IMR-90 (cell line): ENCODE data around the gene NFE2L2. TPM values are rescaled to one million over a fixed set of nuclear protein-coding genes. Genes with fewer than 3 reads are reported as not detected.

Experiments
- ATAC-seq: fragments of 200-7000 bp; cut with Tn5 transposase; 2 replicates; pipeline ENCODE4 v1.9.1; 2020; ENCODE audit warnings: low read depth, mild to moderate bottlenecking, moderate library complexity
- BruUV-seq: library from RNA; stranded (reverse); fragments of 400-500 nt; replicated peaks from 2 replicates; lab custom pipeline; 2021; lab: Mats Ljungman, UMichigan
- CTCF ChIA-PET: fragments of 300-600 bp; formaldehyde crosslinking; extraction: SDS; loops from one replicate; lab custom pipeline; 2021; ENCODE audit warnings: antibody characterized with exemption; lab: Yijun Ruan, JAX
- POLR2A ChIA-PET: fragments of 300-600 bp; sonication (Branson Sonifier 250); formaldehyde crosslinking; loops from one replicate; lab custom pipeline; 2022; ENCODE audit warnings: antibody characterized with exemption; ENCODE audit not compliant: unreplicated experiment; lab: Charles Lee
- DNase-seq: peaks from one replicate; pipeline ENCODE4 v3.0.0; 2013
- H2AFZ ChIP-seq: replicated peaks from 2 replicates; pipeline ENCODE3; 2013; ENCODE audit warnings: low read length, mild to moderate bottlenecking; ENCODE audit not compliant: poor library complexity
- H2AK5ac ChIP-seq: 2 replicates; pipeline ENCODE4 v1.6.1; 2013; ENCODE audit warnings: low read depth, low read length, inconsistent platforms
- H2AK9ac ChIP-seq: replicated peaks from 2 replicates; pipeline ENCODE3; 2013; ENCODE audit warnings: mild to moderate bottlenecking, low read depth, low read length, moderate library complexity; ENCODE audit not compliant: poor library complexity
- H2BK120ac ChIP-seq: 2 replicates; pipeline ENCODE4 v1.6.1; 2013; ENCODE audit warnings: low read depth, low read length, inconsistent platforms
- H2BK15ac ChIP-seq: 3 replicates; pipeline ENCODE4 v1.6.1; 2013; ENCODE audit warnings: low read depth, low read length, inconsistent platforms
- H2BK20ac ChIP-seq: 2 replicates; pipeline ENCODE4 v1.6.1; 2013; ENCODE audit warnings: low read depth, mild to moderate bottlenecking, inconsistent platforms, low read length, moderate library complexity
- H2BK5ac ChIP-seq: 2 replicates; pipeline ENCODE4 v1.6.1; 2013; ENCODE audit warnings: mild to moderate bottlenecking, low read depth, low read length, inconsistent platforms; ENCODE audit not compliant: poor library complexity, severe bottlenecking
- H3K14ac ChIP-seq: replicated peaks from 2 replicates; pipeline ENCODE4 v1.6.1; 2013; ENCODE audit warnings: low read depth, low read length, inconsistent platforms
- H3K18ac ChIP-seq: 2 replicates; pipeline ENCODE4 v1.6.1; 2013; ENCODE audit warnings: low read depth, low read length, control low read depth
- H3K23ac ChIP-seq: 2 replicates; pipeline ENCODE4 v1.6.1; 2013; ENCODE audit warnings: low read depth, low read length, inconsistent platforms
- H3K27ac ChIP-seq: 2 replicates; pipeline ENCODE4 v1.5.1; 2013; ENCODE audit warnings: mild to moderate bottlenecking, control low read depth, low read length; ENCODE audit not compliant: insufficient read depth
- H3K27me3 ChIP-seq: 2 replicates; pipeline ENCODE4 v1.6.1; 2013; ENCODE audit warnings: low read length; ENCODE audit not compliant: control insufficient read depth, insufficient read depth
- H3K36me3 ChIP-seq: 2 replicates; pipeline ENCODE4 v1.6.1; 2013; ENCODE audit warnings: low read length, mixed read lengths; ENCODE audit not compliant: control insufficient read depth, insufficient read depth
- H3K4ac ChIP-seq: 2 replicates; pipeline ENCODE4 v1.6.1; 2013; ENCODE audit warnings: low read depth, low read length, inconsistent platforms
- H3K4me1 ChIP-seq: 2 replicates; pipeline ENCODE4 v1.6.1; 2013; ENCODE audit warnings: low read length, mixed read lengths; ENCODE audit not compliant: control insufficient read depth, insufficient read depth
- H3K4me2 ChIP-seq: 2 replicates; pipeline ENCODE4 v1.6.1; 2013; ENCODE audit warnings: low read depth, mild to moderate bottlenecking, control low read depth, low read length, moderate library complexity
- H3K4me3 ChIP-seq: 2 replicates; pipeline ENCODE4 v1.5.1; 2013; ENCODE audit warnings: low read depth, mild to moderate bottlenecking, control low read depth, low read length, moderate library complexity; ENCODE audit not compliant: insufficient read depth
- H3K56ac ChIP-seq: 2 replicates; pipeline ENCODE4 v1.6.1; 2013; ENCODE audit warnings: low read length, inconsistent platforms; ENCODE audit not compliant: insufficient read depth; ENCODE audit errors: extremely low read depth
- H3K79me1 ChIP-seq, 2 experiments: 2 replicates each; pipeline ENCODE4 v1.6.1; 2013; ENCODE audit warnings: low read length in 2 of 2, inconsistent platforms in 1 of 2, low read depth in 1 of 2
- H3K9ac ChIP-seq: 2 replicates; pipeline ENCODE4 v1.6.1; 2013; ENCODE audit warnings: low read depth, low read length, control low read depth
- H3K9me1 ChIP-seq: 2 replicates; pipeline ENCODE4 v1.6.1; 2013; ENCODE audit warnings: low read length, inconsistent platforms; ENCODE audit not compliant: insufficient read depth
- H3K9me3 ChIP-seq: 2 replicates; pipeline ENCODE4 v1.6.1; 2013; ENCODE audit warnings: low read length; ENCODE audit not compliant: control insufficient read depth, insufficient read depth
- H4K20me1 ChIP-seq: 2 replicates; pipeline ENCODE4 v1.6.1; 2013; ENCODE audit warnings: low read length, inconsistent platforms; ENCODE audit not compliant: insufficient read depth
- H4K5ac ChIP-seq: 2 replicates; pipeline ENCODE4 v1.6.1; 2013; ENCODE audit warnings: mild to moderate bottlenecking, low read depth, low read length, control low read depth
- H4K8ac ChIP-seq, 2 experiments: 2 replicates each; pipeline ENCODE4 v1.6.1; 2013; ENCODE audit warnings: low read depth in 2 of 2, low read length in 2 of 2, control low read depth in 1 of 2, inconsistent platforms in 1 of 2
- H4K91ac ChIP-seq: 2 replicates; pipeline ENCODE4 v1.6.1; 2013; ENCODE audit warnings: low read depth, low read length, inconsistent platforms; ENCODE audit not compliant: insufficient read depth
- BHLHE40 ChIP-seq: fragments of 150-350 bp; IDR thresholded peaks from 2 replicates; pipeline ENCODE4 v1.6.1; 2016; ENCODE audit warnings: mild to moderate bottlenecking, low read depth, low read length
- ELK1 ChIP-seq: fragments of 150-350 bp; IDR thresholded peaks from 2 replicates; pipeline ENCODE4 v1.6.1; 2016; ENCODE audit warnings: low read depth, mild to moderate bottlenecking, low read length, moderate library complexity, borderline replicate concordance
- FOS ChIP-seq: fragments of 150-350 bp; IDR thresholded peaks from 2 replicates; pipeline ENCODE4 v1.6.1; 2016; ENCODE audit warnings: low read depth, low read length
- MAZ ChIP-seq: IDR thresholded peaks from 2 replicates; pipeline ENCODE4 v1.6.1; 2012; ENCODE audit warnings: low read depth, mild to moderate bottlenecking, low read length, improper control_type of control experiment, moderate library complexity, borderline replicate concordance
- MXI1 ChIP-seq: IDR thresholded peaks from 2 replicates; pipeline ENCODE4 v1.6.1; 2012; ENCODE audit warnings: low read depth, mild to moderate bottlenecking, low read length, moderate library complexity, borderline replicate concordance
- POLR2A ChIP-seq: IDR thresholded peaks from 2 replicates; pipeline ENCODE4 v1.6.1; 2012; ENCODE audit warnings: mild to moderate bottlenecking, low read depth, low read length
- RAD21 ChIP-seq: IDR thresholded peaks from 2 replicates; pipeline ENCODE4 v1.6.1; 2012; ENCODE audit warnings: low read length, improper control_type of control experiment
- RCOR1 ChIP-seq: IDR thresholded peaks from 2 replicates; pipeline ENCODE4 v1.6.1; 2012; ENCODE audit warnings: mild to moderate bottlenecking, low read length, improper control_type of control experiment; ENCODE audit not compliant: insufficient replicate concordance
- RFX5 ChIP-seq: IDR thresholded peaks from 2 replicates; pipeline ENCODE4 v1.8.0; 2012; ENCODE audit warnings: low read depth, mild to moderate bottlenecking, low read length, moderate library complexity
- SMC3 ChIP-seq: fragments of 150-350 bp; IDR thresholded peaks from 2 replicates; pipeline ENCODE4 v1.6.1; 2016; ENCODE audit warnings: low read depth, mild to moderate bottlenecking, antibody characterized with exemption, low read length, moderate library complexity
- WGBS, 2 experiments: methylation state at CpG; one replicate each; pipeline versions ENCODE4 v1.1.5 to v1.1.7; 2013; ENCODE audit warnings: missing lambda C conversion rate in 2 of 2; ENCODE audit not compliant: insufficient read length in 1 of 2; ENCODE audit errors: extremely low coverage in 2 of 2; 5-methylcytosine and 5-hydroxymethylcytosine counted together
- dilution Hi-C: fragments of 300-500 bp; cut with HindIII; formaldehyde crosslinking; loops from one replicate; pipeline ENCODE4 v1.14.3; 2018; ENCODE audit warnings: low sequenced_read_pairs; ENCODE audit not compliant: unreplicated experiment
- in situ Hi-C: fragments of 300-500 bp; cut with MboI; formaldehyde crosslinking; loops from 3 replicates; pipeline ENCODE4 v1.14.3; 2019; ENCODE audit warnings: low sequenced_read_pairs, inconsistent platforms, mixed read lengths
- intact Hi-C: fragments of 100-400 bp; cut with micrococcal nuclease; formaldehyde crosslinking; loops from 2 replicates; pipeline ENCODE4 v1.10.0; 2022
- polyA plus RNA-seq, 3 experiments: library from polyadenylated mRNA; depleted of rRNA; stranded (reverse); fragments of >200 nt; gene quantifications; 2 replicates each; pipeline ENCODE4 v1.2.3, GENCODE V29; 2012; ENCODE audit warnings: low replicate concordance in 1 of 3
- total RNA-seq: library from RNA; depleted of rRNA; stranded (reverse); fragments of >200 nt; gene quantifications from 2 replicates; pipeline ENCODE4 v1.2.3, GENCODE V29; 2012

Gene NFE2L2
- total and polyA plus RNA-seq, 2 of the 4 experiments (the other 2 are of a cell fraction): 72.7 to 83.5 TPM

GRCh38 chr2:177268187-177268871 lies 3.8 kb upstream of the NFE2L2 start:
- ChIA-PET CTCF (interaction anchor here (1.3 kb wide), 1 partner anchor 28 kb away, joined by 4 read pairs; no protein-coding TSS in a partner anchor), POLR2A (no interaction called here)
- H2AFZ ChIP-seq: no peak overlapping the region
- peaks cover 3% of the 10 kb centered on the region; the same call in 1 of the 2 replicates for H3K9me1 ChIP-seq
- no peak overlapping the region for H3K4me2 ChIP-seq
- H3K18ac ChIP-seq: no peak overlapping the region
- H4K91ac ChIP-seq: no peak overlapping the region
- peaks cover under 1% of the 10 kb centered on the region; the same call in 1 of the 2 replicates for H4K20me1 ChIP-seq
- H3K9ac ChIP-seq: no peak overlapping the region
- H3K36me3 ChIP-seq: no peaks in the 10 kb centered on the region
- no peak overlapping the region for H2AK5ac ChIP-seq
- no peak overlapping the region for H4K5ac ChIP-seq
- WGBS, 2 experiments: no CpG with 5 or more reads among the region's 8 CpGs
- in situ Hi-C loops: no loop called here
- no peak overlapping the region for H2AK9ac ChIP-seq
- no peak overlapping the region for H3K14ac ChIP-seq
- H3K27ac ChIP-seq: no peak overlapping the region
- no peaks in the 10 kb centered on the region for H3K9me3 ChIP-seq
- ATAC-seq: no peak
- no peaks in the 10 kb centered on the region for H3K27me3 ChIP-seq
- DNase-seq: no peak
- dilution Hi-C loops: no loop called here
- intact Hi-C loops: loop anchor here (10.0 kb wide), 1 partner anchor 336 kb away; no protein-coding TSS in a partner anchor
- no peak overlapping the region for H2BK5ac ChIP-seq
- H4K8ac ChIP-seq: no peak overlapping the region
- H2BK20ac ChIP-seq: no peak overlapping the region
- H3K4ac ChIP-seq: no peak overlapping the region
- TF ChIP-seq FOS (no peak), SMC3 (no peak), BHLHE40 (no peak), MXI1 (no peak), RCOR1 (no peak), ELK1 (no peak), POLR2A (no peak), RAD21 (no peak), RFX5 (no peak), MAZ (no peak)
- no TSS peak for BruUV-seq
- H3K56ac ChIP-seq: no peak overlapping the region
- peaks cover 0 to 5% of the 10 kb centered on the region in 2 experiments; a peak in 1 of 4 replicates for H3K79me1 ChIP-seq
- H2BK15ac ChIP-seq: no peak overlapping the region
- H3K23ac ChIP-seq: no peak overlapping the region
- H2BK120ac ChIP-seq: no peak overlapping the region
- H3K4me3 ChIP-seq: no peak overlapping the region
- H3K4me1 ChIP-seq: peaks cover 5% of the 10 kb centered on the region
